ENCODE measurements around the gene ATP8B1. TPM values are rescaled to one million over a fixed set of nuclear protein-coding genes. Genes with fewer than 3 reads are reported as not detected.

Gene ATP8B1
- total and polyA plus RNA-seq, 2 donors (not counting 3 experiments of a cell fraction or from before 2014, with no cell fraction given) = 49.3 to 100 TPM

DNA sequence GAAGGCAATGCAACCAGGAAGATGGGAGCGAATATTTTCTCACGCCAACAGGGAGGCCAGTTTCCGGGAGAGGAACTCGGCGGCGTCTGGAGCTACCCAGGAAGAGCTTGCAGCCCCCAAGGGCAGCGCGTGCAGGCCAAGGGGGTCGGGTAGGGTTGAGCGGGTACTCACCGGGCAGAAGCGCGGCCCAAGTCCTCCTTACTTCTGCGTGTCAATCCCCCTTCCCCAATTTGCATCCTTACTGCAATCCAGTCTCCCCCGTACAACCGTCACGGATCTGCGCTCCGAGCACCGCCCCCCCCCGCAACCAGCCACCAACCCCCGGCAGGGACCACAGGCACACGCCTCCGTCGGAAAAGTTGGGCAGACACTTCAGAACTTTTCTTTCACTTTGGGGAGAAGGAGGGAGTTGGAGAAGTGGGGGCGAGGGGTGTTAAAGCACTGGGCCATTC lies 1.3 kb downstream of the ATP8B1 start:
- Histone ChIP-seq H3K79me2 (ENCODE audit: control insufficient read depth, insufficient read depth, low read length) (peaks cover 53% of the 10 kb centered on the region), H4K20me1 (replicated peaks; ENCODE audit: control insufficient read depth, extremely low read depth, insufficient read depth, low read length) (no peaks in the 10 kb centered on the region), H2AFZ (ENCODE audit: low read depth, low read length) (no peak overlapping the region), H3K9me1 (replicated peaks; ENCODE audit: control insufficient read depth, extremely low read depth, insufficient read depth, low read length) (no peaks in the 10 kb centered on the region), H3K27ac (ENCODE audit: insufficient read depth, low read depth, low read length) (peak overlapping the region; percentile 63), H3K4me1 (ENCODE audit: control insufficient read depth, extremely low read depth, insufficient read depth, low read length) (peaks cover 37% of the 10 kb centered on the region), H3K9me3 (replicated peaks; ENCODE audit: control insufficient read depth, insufficient read depth, low read length) (no peaks in the 10 kb centered on the region), H3K4me3 (replicated peaks in 1 of 3; ENCODE audit: insufficient read depth in 1 of 3, low read depth in 1 of 3, low read length in 3 of 3) (peak overlapping the region; percentile 89 to 98 (median 94)), H3K36me3 (ENCODE audit: control insufficient read depth in 2 of 2, extremely low read depth in 1 of 2, insufficient read depth in 2 of 2, low read length in 2 of 2) (peaks cover 0 to 2% of the 10 kb centered on the region in 2 experiments), H3K27me3 (ENCODE audit: control insufficient read depth in 2 of 2, insufficient read depth in 2 of 2, low read length in 2 of 2) (no peaks in the 10 kb centered on the region), H3K9ac (replicated peaks; ENCODE audit: extremely low read depth, insufficient read depth, low read length) (peak overlapping the region; percentile 95), H3K4me2 (ENCODE audit: insufficient read depth, low read length) (peak overlapping the region; percentile 89)
- ChIA-PET POLR2A (interaction anchor here (0.8 to 1.0 kb wide), 2 partner anchors 18 to 33 kb away, joined by 3 read pairs; no protein-coding TSS in a partner anchor), CTCF (interaction anchor here (1.0 to 1.6 kb wide), 4 partner anchors 8 to 320 kb away, joined by 3 to 5 read pairs (median 4); no protein-coding TSS in a partner anchor)
- intact Hi-C loops (cut with micrococcal nuclease) (loop anchor here (1.0 to 5.0 kb wide), 4 partner anchors 8 to 124 kb away; no protein-coding TSS in a partner anchor), dilution Hi-C loops (cut with MboI; ENCODE audit: extremely low pct_ligation_motif_present, low sequenced_read_pairs) (no loop called here)
- FAIRE-seq = peak; percentile 38
- no TSS peak for BruUV-seq (replicated peaks)
- TF ChIP-seq, protein P1, sequence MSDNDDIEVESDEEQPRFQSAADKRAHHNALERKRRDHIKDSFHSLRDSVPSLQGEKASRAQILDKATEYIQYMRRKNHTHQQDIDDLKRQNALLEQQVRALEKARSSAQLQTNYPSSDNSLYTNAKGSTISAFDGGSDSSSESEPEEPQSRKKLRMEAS (IDR thresholded peaks at IDR 0.05; ENCODE audit: insufficient read depth, insufficient read length) = no peak
- no peak for TF ChIP-seq POLR2AphosphoS5 (IDR thresholded peaks at IDR 0.05; ENCODE audit: insufficient read depth, low read depth, low read length)
- peak; percentile 82 for DNase-seq (ENCODE audit: low read depth, low spot score)

- peaks cover 0 to 2% of the 10 kb centered on the region in 2 experiments for H3K36me3 ChIP-seq (ENCODE audit: control insufficient read depth in 2 of 2, extremely low read depth in 1 of 2, insufficient read depth in 2 of 2, low read length in 2 of 2)
- H3K27me3 ChIP-seq (ENCODE audit: control insufficient read depth in 2 of 2, insufficient read depth in 2 of 2, low read length in 2 of 2) = no peaks in the 10 kb centered on the region
- H3K79me2 ChIP-seq (ENCODE audit: control insufficient read depth, insufficient read depth, low read length) = peaks cover 58% of the 10 kb centered on the region
- ChIA-PET CTCF (interaction anchor here (1.0 to 1.6 kb wide), 4 partner anchors 8 to 321 kb away, joined by 3 to 5 read pairs (median 4); no protein-coding TSS in a partner anchor), POLR2A (interaction anchor here (0.8 to 1.0 kb wide), 2 partner anchors 17 to 33 kb away, joined by 3 read pairs; no protein-coding TSS in a partner anchor)
- TF ChIP-seq GATA2 (IDR thresholded peaks at IDR 0.05; ENCODE audit: insufficient read depth, insufficient read length, low read depth, low read length) = no peak
- no peak for TF ChIP-seq POLR2AphosphoS5 (IDR thresholded peaks at IDR 0.05; ENCODE audit: insufficient read depth, low read depth, low read length)
- TF ChIP-seq JUN (IDR thresholded peaks at IDR 0.05; ENCODE audit: borderline replicate concordance, insufficient read depth, insufficient read length, low read depth) = no peak
- TF ChIP-seq FOS (IDR thresholded peaks at IDR 0.05; ENCODE audit: borderline replicate concordance, insufficient read depth, low read length) = no peak
- TF ChIP-seq CTCF (IDR thresholded peaks at IDR 0.05; ENCODE audit: extremely low read depth in 1 of 2, insufficient read depth in 1 of 2, low read depth in 1 of 2, low read length in 2 of 2) = no peak
- TF ChIP-seq EZH2 (IDR thresholded peaks at IDR 0.05; ENCODE audit: borderline replicate concordance, low read depth, low read length, severe bottlenecking) = no peak
- no peak for TF ChIP-seq POLR2A (IDR thresholded peaks at IDR 0.05; ENCODE audit: low read depth, low read length)
- no peak for TF ChIP-seq MYC (IDR thresholded peaks at IDR 0.05; ENCODE audit: low read depth, low read length)
- intact Hi-C loops (cut with micrococcal nuclease) (loop anchor here (1.0 to 5.0 kb wide), 2 partner anchors 8 to 124 kb away; no protein-coding TSS in a partner anchor), dilution Hi-C loops (cut with MboI; ENCODE audit: extremely low pct_ligation_motif_present, low sequenced_read_pairs) (no loop called here)
- no peaks in the 10 kb centered on the region for H4K20me1 ChIP-seq (replicated peaks; ENCODE audit: control insufficient read depth, extremely low read depth, insufficient read depth, low read length)
- H3K9me3 ChIP-seq (replicated peaks; ENCODE audit: control insufficient read depth, insufficient read depth, low read length) = no peaks in the 10 kb centered on the region
- peak overlapping the region; percentile 63 for H3K27ac ChIP-seq (ENCODE audit: insufficient read depth, low read depth, low read length)
- FAIRE-seq (no peak), DNase-seq (ENCODE audit: low read depth, low spot score) (no peak)
- H3K4me1 ChIP-seq (ENCODE audit: control insufficient read depth, extremely low read depth, insufficient read depth, low read length) = peaks cover 32% of the 10 kb centered on the region
- no peaks in the 10 kb centered on the region for H3K9me1 ChIP-seq (replicated peaks; ENCODE audit: control insufficient read depth, extremely low read depth, insufficient read depth, low read length)
- H3K9ac ChIP-seq (replicated peaks; ENCODE audit: extremely low read depth, insufficient read depth, low read length) = peak overlapping the region; percentile 95
- H3K4me3 ChIP-seq (replicated peaks in 1 of 3; ENCODE audit: insufficient read depth in 1 of 3, low read depth in 1 of 3, low read length in 3 of 3) = peak overlapping the region; percentile 89 to 98 (median 94)
- TSS peak; percentile 18 for BruUV-seq (replicated peaks)
- H3K4me2 ChIP-seq (ENCODE audit: insufficient read depth, low read length) = peak overlapping the region; percentile 89
- peak overlapping the region; percentile 16 for H2AFZ ChIP-seq (ENCODE audit: low read depth, low read length)
These were observed 1.8 kb downstream of the ATP8B1 start for GRCh38 chr18:57801325-57801724.

All from endothelial cell of umbilical vein (primary cell).